PC-3 (cell line): ENCODE data around the gene GSPT1.

Experiments used
- EZH2 ChIP-seq: fragments of 300-600 bp; sonication (generic); IDR thresholded peaks from one replicate; pipeline ENCODE4 v1.6.1; 2017; ENCODE audit warnings: antibody characterized with exemption, mild to moderate bottlenecking, low read length; ENCODE audit not compliant: unreplicated experiment
- EZH2phosphoT487 ChIP-seq: fragments of 300-600 bp; sonication (generic); IDR thresholded peaks from 2 replicates; pipeline ENCODE4 v1.6.1; 2018; ENCODE audit warnings: mild to moderate bottlenecking, antibody characterized with exemption, low read length, borderline replicate concordance
- TF ChIP-seq, protein P1 (sequence below): fragments of 300-600 bp; sonication (generic); conservative IDR thresholded peaks from 2 replicates; pipeline ENCODE4 v1.5.1; 2017; ENCODE audit warnings: antibody characterized with exemption, low read depth, mild to moderate bottlenecking, low read length

DNA sequence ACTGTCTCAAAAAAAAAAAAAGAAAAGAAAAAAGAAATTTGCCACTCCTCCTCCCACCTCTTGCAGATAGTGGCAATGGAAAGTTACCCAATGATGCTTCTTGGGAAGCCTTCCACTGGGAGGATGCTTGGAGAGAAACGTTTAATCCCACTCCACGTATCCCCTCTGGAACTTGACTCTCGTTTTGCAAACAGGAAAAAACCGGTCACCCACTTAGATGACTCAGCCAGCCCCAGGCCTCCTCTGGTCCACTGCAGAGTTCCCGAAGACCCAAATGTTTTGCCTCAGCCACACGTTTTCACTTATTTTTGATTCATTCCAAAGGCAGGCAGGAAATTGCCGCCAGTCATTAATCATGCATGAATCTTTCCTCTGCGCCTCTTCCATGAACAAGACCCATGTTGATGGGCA, 40.0 kb upstream of the GSPT1 start:
- TF ChIP-seq, protein P1, sequence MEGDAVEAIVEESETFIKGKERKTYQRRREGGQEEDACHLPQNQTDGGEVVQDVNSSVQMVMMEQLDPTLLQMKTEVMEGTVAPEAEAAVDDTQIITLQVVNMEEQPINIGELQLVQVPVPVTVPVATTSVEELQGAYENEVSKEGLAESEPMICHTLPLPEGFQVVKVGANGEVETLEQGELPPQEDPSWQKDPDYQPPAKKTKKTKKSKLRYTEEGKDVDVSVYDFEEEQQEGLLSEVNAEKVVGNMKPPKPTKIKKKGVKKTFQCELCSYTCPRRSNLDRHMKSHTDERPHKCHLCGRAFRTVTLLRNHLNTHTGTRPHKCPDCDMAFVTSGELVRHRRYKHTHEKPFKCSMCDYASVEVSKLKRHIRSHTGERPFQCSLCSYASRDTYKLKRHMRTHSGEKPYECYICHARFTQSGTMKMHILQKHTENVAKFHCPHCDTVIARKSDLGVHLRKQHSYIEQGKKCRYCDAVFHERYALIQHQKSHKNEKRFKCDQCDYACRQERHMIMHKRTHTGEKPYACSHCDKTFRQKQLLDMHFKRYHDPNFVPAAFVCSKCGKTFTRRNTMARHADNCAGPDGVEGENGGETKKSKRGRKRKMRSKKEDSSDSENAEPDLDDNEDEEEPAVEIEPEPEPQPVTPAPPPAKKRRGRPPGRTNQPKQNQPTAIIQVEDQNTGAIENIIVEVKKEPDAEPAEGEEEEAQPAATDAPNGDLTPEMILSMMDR = no peak
- TF ChIP-seq EZH2 (no peak), EZH2phosphoT487 (no peak)
